Thymus (tissue), 11 donors: ENCODE measurements around the gene GTF2I. TPM values are rescaled to one million over a fixed set of nuclear protein-coding genes. Genes with fewer than 3 reads are reported as not detected.
A peak's percentile ranks its signal among the peaks of the same experiment; 100 is the strongest.
"Not testable (repeated sequence)": the region's sequence is repeated elsewhere in the genome, so short reads cannot be mapped to it uniquely, and the experiment has no call there.

Experiments
- DNase-seq, 9 donors: peaks; one replicate each; pipeline ENCODE4 v3.0.0-alpha.2; 2013; ENCODE audit warnings: low spot score in 9 of 9, low read depth in 6 of 9, missing footprints in 1 of 9
- H3K27ac ChIP-seq, 2 donors: one replicate each; pipeline ENCODE4 v1.5.1; 2013; ENCODE audit warnings: control low read depth in 1 of 2, low read depth in 1 of 2, low read length in 1 of 2, mild to moderate bottlenecking in 1 of 2, moderate library complexity in 1 of 2
- H3K27me3 ChIP-seq, 2 donors: one replicate each; pipeline ENCODE4 v1.5.1; 2013; ENCODE audit warnings: low read length in 1 of 2; ENCODE audit not compliant: control insufficient read depth in 2 of 2, insufficient read depth in 1 of 2
- H3K36me3 ChIP-seq, 2 donors: one replicate each; pipeline ENCODE4 v1.5.1; 2013; ENCODE audit warnings: low read length in 1 of 2, mild to moderate bottlenecking in 1 of 2, moderate library complexity in 1 of 2; ENCODE audit not compliant: control insufficient read depth in 2 of 2, insufficient read depth in 2 of 2
- H3K4me1 ChIP-seq, 2 donors: one replicate each; pipeline ENCODE4 v1.5.1; 2013; ENCODE audit warnings: low read length in 2 of 2; ENCODE audit not compliant: control insufficient read depth in 2 of 2, insufficient read depth in 2 of 2
- H3K4me3 ChIP-seq, 2 donors: one replicate each; pipeline ENCODE4 v1.5.1; 2013; ENCODE audit warnings: low read length in 2 of 2, control low read depth in 1 of 2, mild to moderate bottlenecking in 1 of 2
- H3K9me3 ChIP-seq, 2 donors: one replicate each; pipeline ENCODE4 v1.5.1; 2013; ENCODE audit warnings: low read length in 1 of 2, mild to moderate bottlenecking in 1 of 2; ENCODE audit not compliant: control insufficient read depth in 2 of 2, insufficient read depth in 1 of 2
- WGBS: extraction: QIAGEN DNeasy Blood & Tissue Kit; methylation state at CpG from one replicate; pipeline ENCODE4 v1.1.7; 2013; 5-methylcytosine and 5-hydroxymethylcytosine counted together
- polyA plus RNA-seq: library from polyadenylated mRNA; stranded (reverse); fragments of 200-250 nt; gene quantifications from one replicate; pipeline ENCODE4 v1.2.3, GENCODE V29; 2013
- total RNA-seq: library from RNA; stranded (reverse); fragments of 120-200 nt; gene quantifications from one replicate; pipeline ENCODE4 v1.2.4, GENCODE V29; 2013
- donor health status: healthy.

Gene GTF2I
- total and polyA plus RNA-seq, 2 donors: 35.1 to 91.4 TPM

DNA sequence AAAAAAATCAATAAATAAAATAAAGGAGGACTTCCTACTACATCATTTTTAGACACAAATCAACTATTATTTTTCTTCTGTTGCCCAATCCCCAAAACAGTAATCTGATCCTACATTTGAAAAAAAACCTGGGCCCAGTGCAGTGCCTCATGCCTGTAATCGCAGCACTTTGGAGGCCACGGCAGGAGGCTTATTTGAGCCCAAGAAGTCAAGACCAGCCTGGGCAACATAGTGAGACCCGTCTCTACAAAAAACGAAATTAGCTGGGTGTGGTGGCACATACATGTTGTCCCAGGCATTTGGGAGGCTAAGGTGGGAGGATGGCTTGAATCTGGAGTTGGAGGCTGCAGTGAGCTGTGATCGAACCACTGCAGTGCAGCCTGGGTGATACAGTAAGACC is 2.7 kb upstream of the GTF2I start:
- no peak overlapping the region for H3K4me3 ChIP-seq
- no peaks in the 10 kb centered on the region for H3K27me3 ChIP-seq
- 95% methylated on average over 5 of the region's 5 CpGs for WGBS
- H3K36me3 ChIP-seq: peaks cover 0 to 4% of the 10 kb centered on the region in 2 donors
- DNase-seq: no peak
- peaks cover 0 to 4% of the 10 kb centered on the region in 2 donors for H3K9me3 ChIP-seq
- H3K27ac ChIP-seq: no peak overlapping the region
- H3K4me1 ChIP-seq: peaks cover 8 to 33% of the 10 kb centered on the region in 2 donors

DNA sequence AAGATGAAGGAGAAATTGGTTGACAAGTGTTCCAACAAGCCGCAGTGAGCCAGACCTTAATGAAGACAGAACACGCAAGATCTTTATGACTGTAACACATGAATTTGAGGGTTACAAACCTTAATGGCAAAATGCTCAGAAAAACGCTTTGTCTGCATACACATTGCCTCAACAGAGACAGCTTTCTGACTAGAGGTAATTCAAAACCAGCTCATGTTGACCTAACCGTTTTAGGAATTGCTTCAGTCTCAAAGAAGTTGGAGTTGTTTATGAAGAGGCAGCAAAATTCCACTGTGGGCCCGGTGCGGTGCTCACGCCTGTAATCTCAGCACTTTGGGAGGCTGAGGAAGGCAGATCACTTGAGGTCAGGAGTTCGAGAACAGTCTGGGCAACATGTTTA is 2.2 kb upstream of the GTF2I start:
- H3K27me3 ChIP-seq: no peaks in the 10 kb centered on the region
- H3K4me1 ChIP-seq: peaks cover 13 to 38% of the 10 kb centered on the region in 2 donors
- H3K36me3 ChIP-seq: peaks cover 0 to 5% of the 10 kb centered on the region in 2 donors
- H3K4me3 ChIP-seq: no peak overlapping the region
- peak overlapping the region in 1 of 2 donors; percentile 70 for H3K27ac ChIP-seq
- no peak for DNase-seq
- peaks cover 0 to 4% of the 10 kb centered on the region in 2 donors for H3K9me3 ChIP-seq
- 89% methylated on average over 8 of the region's 8 CpGs for WGBS

DNA sequence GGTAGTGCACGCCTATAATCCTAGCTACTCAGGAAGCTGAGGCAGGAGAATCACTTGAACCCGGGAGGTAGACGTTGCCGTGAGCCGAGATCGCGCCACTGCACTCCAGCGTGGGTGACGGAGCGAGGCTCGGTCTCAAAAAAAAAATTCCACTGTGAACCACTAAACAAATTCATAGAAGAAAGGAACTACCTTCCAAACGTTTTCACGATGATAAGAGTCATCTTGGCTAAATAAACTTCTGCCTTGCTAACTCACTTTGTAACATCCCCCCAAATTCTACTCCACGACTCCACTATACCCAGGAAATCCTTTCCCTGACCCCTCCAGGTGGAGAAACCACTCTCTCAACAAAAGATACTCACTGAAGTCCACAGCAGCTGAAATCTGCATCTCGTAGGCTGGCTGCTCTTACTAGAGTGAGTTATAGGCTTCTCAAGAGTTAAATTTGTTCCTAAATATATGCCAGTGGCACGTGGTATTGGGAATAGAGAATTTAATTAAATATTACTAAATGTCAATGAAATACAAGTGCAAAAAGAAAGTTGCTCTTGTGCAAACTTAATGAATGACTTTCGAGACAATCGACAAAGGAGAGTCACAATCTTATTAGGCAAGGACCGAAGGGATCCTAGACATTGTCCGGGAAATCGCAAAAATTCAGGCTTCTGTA is 1.6 kb upstream of the GTF2I start:
- H3K4me1 ChIP-seq: peaks cover 13 to 41% of the 10 kb centered on the region in 2 donors
- H3K36me3 ChIP-seq: peaks cover 3 to 5% of the 10 kb centered on the region in 2 donors
- peak overlapping the region; percentile 70 to 93 for H3K27ac ChIP-seq
- DNase-seq: no peak
- 27% methylated on average over 21 of the region's 21 CpGs for WGBS
- no peaks in the 10 kb centered on the region for H3K27me3 ChIP-seq
- peaks cover 0 to 4% of the 10 kb centered on the region in 2 donors for H3K9me3 ChIP-seq
- H3K4me3 ChIP-seq: peak overlapping the region; percentile 81 to 94

DNA sequence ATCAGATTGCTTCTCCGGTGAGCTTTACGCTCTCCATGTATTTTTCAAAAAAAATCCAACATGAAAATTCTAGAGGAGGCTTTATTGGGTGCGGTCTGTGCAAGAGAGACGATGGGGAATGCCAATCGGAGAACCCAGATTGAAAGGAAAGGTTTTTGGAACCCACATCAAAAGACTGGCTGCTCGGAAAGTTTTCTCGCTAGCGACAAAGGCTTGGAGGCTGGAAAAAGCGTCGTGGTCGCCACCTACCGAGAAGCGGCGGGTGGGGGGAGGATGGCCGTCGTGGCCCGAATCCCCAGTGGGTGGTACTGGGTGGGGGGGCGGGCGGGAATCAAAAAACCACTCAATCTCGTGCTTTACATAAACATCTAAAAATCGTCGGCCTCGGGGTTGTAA is 1.1 kb upstream of the GTF2I start:
- peak overlapping the region; percentile 81 to 94 for H3K4me3 ChIP-seq
- peaks cover 13 to 46% of the 10 kb centered on the region in 2 donors for H3K4me1 ChIP-seq
- peak in 3 of 9 donors; percentile 54 to 76 (median 62) for DNase-seq
- H3K36me3 ChIP-seq: peaks cover 5 to 7% of the 10 kb centered on the region in 2 donors
- WGBS: under 1% methylated on average over 23 of the region's 23 CpGs
- peaks cover 0 to 4% of the 10 kb centered on the region in 2 donors for H3K9me3 ChIP-seq
- peak overlapping the region; percentile 93 to 97 for H3K27ac ChIP-seq
- no peaks in the 10 kb centered on the region for H3K27me3 ChIP-seq

DNA sequence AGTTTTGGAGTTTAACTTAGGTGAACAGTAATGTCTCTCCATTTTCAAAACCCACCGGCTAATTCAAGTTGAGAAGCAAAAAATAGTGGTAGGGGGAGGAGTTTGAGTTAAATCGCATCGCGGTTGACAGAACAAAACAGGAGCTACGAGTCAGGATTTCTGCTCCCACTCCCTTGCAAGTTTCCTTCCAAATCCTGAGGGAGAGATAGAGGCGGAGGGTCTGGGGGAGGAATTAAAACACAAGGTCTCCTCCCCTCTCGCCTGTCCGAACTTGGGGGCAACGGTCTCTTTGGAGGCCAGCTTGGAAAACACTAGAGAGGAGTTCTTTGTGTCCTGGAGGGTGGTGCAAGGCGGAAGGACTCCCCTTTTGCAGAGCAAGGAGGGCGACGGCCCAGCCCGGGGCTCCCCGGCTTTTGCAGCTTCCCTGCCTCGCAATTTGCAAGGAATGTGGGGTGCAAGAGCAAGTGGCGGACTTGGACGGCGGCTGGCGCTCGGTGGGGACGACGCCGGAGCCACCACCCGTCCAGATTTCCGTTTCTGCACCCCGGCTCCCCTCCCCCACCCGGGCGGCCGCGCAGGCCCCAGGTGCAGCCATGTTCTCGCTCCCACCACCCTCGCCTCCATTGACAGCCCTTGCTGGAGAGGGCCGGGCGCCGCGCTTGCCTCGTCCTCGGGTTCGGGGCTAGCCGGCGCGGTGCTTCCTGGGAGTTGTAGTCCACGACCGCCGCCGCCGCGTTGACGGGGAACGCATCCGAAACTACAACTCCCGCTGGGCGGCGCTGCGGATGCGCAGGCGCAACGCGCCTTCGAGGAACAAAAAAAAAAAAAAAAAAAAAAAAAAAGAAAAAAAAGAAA is 454 bp upstream of the GTF2I start:
- peak; percentile 88 to 99 (median 97) for DNase-seq
- no peaks in the 10 kb centered on the region for H3K27me3 ChIP-seq
- H3K36me3 ChIP-seq: peaks cover 7 to 10% of the 10 kb centered on the region in 2 donors
- H3K4me3 ChIP-seq: peak overlapping the region; percentile 81 to 94
- under 1% methylated on average over 60 of the region's 60 CpGs for WGBS
- peak overlapping the region; percentile 97 to 98 for H3K27ac ChIP-seq
- peaks cover 13 to 51% of the 10 kb centered on the region in 2 donors for H3K4me1 ChIP-seq
- peaks cover 0 to 4% of the 10 kb centered on the region in 2 donors for H3K9me3 ChIP-seq

DNA sequence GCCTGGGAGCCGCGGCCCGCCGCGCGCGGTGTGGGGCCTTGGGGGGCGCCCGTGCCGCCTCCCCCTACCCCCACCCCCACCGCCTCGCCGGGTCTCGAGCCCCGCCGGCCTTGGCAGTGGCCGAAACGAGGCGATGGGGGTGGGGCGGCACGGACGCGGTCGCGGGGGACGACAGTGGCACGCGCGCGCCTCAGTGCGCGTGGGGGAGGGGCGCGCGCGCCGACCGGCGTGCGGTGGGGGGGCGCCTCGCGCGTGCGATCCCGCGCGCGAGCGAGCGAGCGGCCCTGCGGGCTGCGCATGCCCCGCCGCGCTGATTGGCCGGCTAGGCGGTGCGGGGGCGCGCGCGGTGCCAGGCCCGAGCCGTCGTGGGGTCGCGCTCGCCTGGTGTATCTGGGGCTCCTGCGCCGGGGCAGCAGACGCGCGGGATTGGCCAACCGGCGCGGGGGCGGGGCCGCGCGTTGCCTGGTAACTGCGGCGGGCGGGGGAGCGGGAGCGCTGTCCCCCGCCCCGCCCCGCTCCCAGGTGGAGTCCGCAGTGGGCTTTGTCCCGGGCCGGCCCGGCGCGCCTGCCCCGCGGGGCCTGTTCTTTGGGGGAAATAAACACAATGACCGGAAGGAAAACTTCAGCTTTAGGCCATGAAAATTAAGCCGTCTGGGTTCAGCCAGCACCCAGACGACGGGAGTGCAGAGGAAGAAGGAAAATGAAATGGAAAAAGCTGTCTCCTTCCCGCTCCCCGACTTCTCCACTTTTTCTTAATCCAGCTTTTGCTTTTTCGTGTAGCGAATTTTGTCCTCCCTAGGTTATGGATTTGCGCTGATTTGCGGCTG is 873 bp downstream of the GTF2I start:
- Histone ChIP-seq H3K9me3 (peaks cover 0 to 4% of the 10 kb centered on the region in 2 donors), H3K27ac (peak overlapping the region; percentile 91 to 98), H3K27me3 (no peaks in the 10 kb centered on the region), H3K4me3 (peak overlapping the region; percentile 81 to 94), H3K4me1 (peaks cover 13 to 51% of the 10 kb centered on the region in 2 donors), H3K36me3 (peaks cover 7 to 10% of the 10 kb centered on the region in 2 donors)
- WGBS: 4% methylated on average over 108 of the region's 108 CpGs
- peak in 8 of 9 donors; percentile 65 to 95 (median 87) for DNase-seq

DNA sequence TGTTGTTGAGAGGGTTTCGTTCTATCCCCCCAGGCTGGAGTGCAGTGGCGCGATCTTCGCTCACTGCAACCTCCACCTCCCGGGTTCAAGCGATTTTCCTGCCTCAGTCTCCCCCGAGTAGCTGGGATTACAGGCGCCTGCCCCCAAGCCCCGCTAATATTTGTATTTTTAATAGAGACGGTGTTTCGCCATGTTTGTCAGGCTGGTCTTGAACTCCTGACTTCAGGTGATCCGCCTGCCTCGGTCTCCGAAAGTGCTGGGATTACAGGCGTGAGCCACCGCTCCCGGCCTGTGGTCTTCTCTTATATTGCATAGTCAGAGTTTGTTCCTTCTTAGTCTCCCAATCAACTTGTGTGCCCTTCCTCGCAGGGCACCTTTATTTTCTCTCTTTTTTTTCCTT is 2.7 kb downstream of the GTF2I start:
- H3K4me3 ChIP-seq: peak overlapping the region; percentile 8 to 33
- not testable (repeated sequence) for DNase-seq, H3K9me3 ChIP-seq, H3K27me3 ChIP-seq
- 55% methylated on average over 18 of the region's 18 CpGs for WGBS
- peaks cover 14 to 20% of the 10 kb centered on the region in 2 donors for H3K36me3 ChIP-seq
- peaks cover 13 to 51% of the 10 kb centered on the region in 2 donors for H3K4me1 ChIP-seq
- peak overlapping the region; percentile 58 to 78 for H3K27ac ChIP-seq

DNA sequence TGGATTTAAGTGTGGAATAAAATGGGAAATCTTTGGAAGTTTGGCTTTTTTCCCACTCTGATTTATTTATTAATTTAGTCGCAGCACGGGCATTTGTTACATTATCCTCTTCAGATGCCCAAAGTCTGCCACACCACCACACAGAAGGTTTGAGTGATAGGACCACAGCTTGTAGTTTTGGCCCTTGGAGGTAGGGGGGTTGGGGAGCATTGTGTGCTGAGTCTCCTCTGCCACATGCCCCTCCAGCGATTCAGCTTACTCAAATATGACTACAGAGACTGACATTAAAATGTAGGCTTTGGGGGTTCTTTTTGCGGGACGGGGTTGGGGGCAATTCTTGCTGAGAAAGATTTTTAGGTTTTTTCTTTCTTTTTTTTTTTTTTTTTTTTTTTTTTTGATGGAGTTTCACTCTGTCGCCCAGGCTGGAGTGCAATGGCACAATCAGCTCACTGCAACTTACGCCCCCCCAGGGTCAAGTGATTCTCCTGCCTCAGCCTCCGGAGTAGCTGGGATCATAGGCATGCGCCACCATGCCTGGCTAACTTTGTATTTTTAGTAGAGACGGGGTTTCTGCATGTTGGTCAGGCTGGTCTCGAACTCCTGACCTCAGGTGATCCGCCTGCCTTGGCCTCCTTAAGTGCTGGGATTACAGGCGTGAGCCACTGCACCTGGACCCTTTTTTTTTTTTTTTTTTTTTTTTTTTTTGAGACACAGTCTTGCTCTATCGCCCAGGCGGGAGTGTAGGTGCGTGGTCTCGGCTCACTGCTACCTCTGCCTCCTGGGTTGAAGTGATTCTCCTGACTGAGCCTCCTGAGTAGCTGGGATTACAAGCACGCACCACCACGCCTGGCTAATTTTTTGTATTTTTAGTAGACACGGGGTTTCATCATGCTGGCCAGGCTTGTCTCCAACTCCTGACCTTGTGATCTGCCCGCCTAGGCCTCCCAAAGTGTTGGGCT is 4.6 kb downstream of the GTF2I start:
- H3K9me3 ChIP-seq, DNase-seq, H3K4me3 ChIP-seq, H3K27me3 ChIP-seq: not testable (repeated sequence)
- WGBS: 89% methylated on average over 21 of the region's 21 CpGs
- peaks cover 18 to 34% of the 10 kb centered on the region in 2 donors for H3K36me3 ChIP-seq
- H3K27ac ChIP-seq: peak overlapping the region in 1 of 2 donors; percentile 31
- H3K4me1 ChIP-seq: peaks cover 13 to 35% of the 10 kb centered on the region in 2 donors
